HG03378 (cell line): Measurements from ENCODE around the gene EIF4G3.

Experiments used
- ATAC-seq: cut with Tn5 transposase; IDR thresholded peaks from one replicate; pipeline ENCODE4 v1.9.1; 2021; ENCODE audit warnings: mild to moderate bottlenecking, moderate library complexity; ENCODE audit not compliant: unreplicated experiment

Gene EIF4G3

GRCh38 chr1:20999525-21000244 is 177.0 kb downstream of the EIF4G3 start:
- no peak for ATAC-seq

- no peak for ATAC-seq
These were observed 177.9 kb downstream of the EIF4G3 start for GRCh38 chr1:20998826-20999225.

- ATAC-seq, result no peak
These were observed 179.0 kb downstream of the EIF4G3 start for GRCh38 chr1:20997602-20998224.

GRCh38 chr1:20996554-20996953 is 180.1 kb downstream of the EIF4G3 start:
- ATAC-seq, result no peak

GRCh38 chr1:20993716-20994575 is 182.8 kb downstream of the EIF4G3 start:
- ATAC-seq, result no peak

- no peak for ATAC-seq
These were observed 184.2 kb downstream of the EIF4G3 start for GRCh38 chr1:20992322-20993056.

- no peak for ATAC-seq
These were observed 187.8 kb downstream of the EIF4G3 start for GRCh38 chr1:20988943-20989342.

GRCh38 chr1:20987831-20988825 is 188.6 kb downstream of the EIF4G3 start:
- no peak for ATAC-seq

- ATAC-seq, result no peak
These were observed 193.3 kb downstream of the EIF4G3 start for GRCh38 chr1:20983297-20983889.

- ATAC-seq, result no peak
These were observed 194.4 kb downstream of the EIF4G3 start for GRCh38 chr1:20982316-20982715.

- ATAC-seq, result no peak
These were observed 194.8 kb downstream of the EIF4G3 start for GRCh38 chr1:20981915-20982314.

- no peak for ATAC-seq
These were observed 196.6 kb downstream of the EIF4G3 start for GRCh38 chr1:20980051-20980450.

- ATAC-seq, result no peak
These were observed 198.3 kb downstream of the EIF4G3 start for GRCh38 chr1:20978413-20978812.

GRCh38 chr1:20975668-20976067 is 201.0 kb downstream of the EIF4G3 start:
- no peak for ATAC-seq

- no peak for ATAC-seq
These were observed 201.7 kb downstream of the EIF4G3 start for GRCh38 chr1:20974951-20975350.

- ATAC-seq, result no peak
These were observed 202.6 kb downstream of the EIF4G3 start for GRCh38 chr1:20974069-20974468.

GRCh38 chr1:20972855-20973254 is 203.8 kb downstream of the EIF4G3 start:
- no peak for ATAC-seq

- ATAC-seq, result peak; percentile 73
These were observed 211.9 kb downstream of the EIF4G3 start for GRCh38 chr1:20964540-20965484.
